MCF 10A (cell line): ENCODE data around the gene KIF21B. TPM values are rescaled to one million over a fixed set of nuclear protein-coding genes. Genes with fewer than 3 reads are reported as not detected.

Experiments
- BruUV-seq: library from RNA; stranded (reverse); fragments of 400-500 nt; replicated peaks from 2 replicates; lab custom pipeline; 2021; lab: Mats Ljungman, UMichigan
- CTCF ChIA-PET: fragments of 300-600 bp; sonication (Branson Sonifier 250); formaldehyde crosslinking; extraction: SDS; loops from one replicate; lab custom pipeline; 2021; ENCODE audit warnings: antibody characterized with exemption, inconsistent platforms; lab: Yijun Ruan, JAX
- POLR2A ChIA-PET: fragments of 300-600, 350-650 bp; sonication (Branson Sonifier 250); formaldehyde crosslinking; extraction: SDS; loops from one replicate; lab custom pipeline; 2020; ENCODE audit warnings: antibody characterized with exemption, inconsistent platforms; lab: Yijun Ruan, JAX
- DNase-seq: peaks from one replicate; pipeline ENCODE4 v3.0.0-alpha.2; 2018; ENCODE audit not compliant: unreplicated experiment
- H3K27ac Mint-ChIP-seq: one replicate; pipeline ENCODE4 v1.8.0; 2022; ENCODE audit warnings: mild to moderate bottlenecking, low read depth, mixed read lengths; ENCODE audit not compliant: unreplicated experiment
- H3K27me3 Mint-ChIP-seq: one replicate; pipeline ENCODE4 v1.8.0; 2022; ENCODE audit warnings: mixed read lengths; ENCODE audit not compliant: insufficient read depth, unreplicated experiment
- H3K36me3 Mint-ChIP-seq: one replicate; pipeline ENCODE4 v1.8.0; 2022; ENCODE audit warnings: mild to moderate bottlenecking, moderate library complexity, mixed read lengths; ENCODE audit not compliant: insufficient read depth, unreplicated experiment
- H3K4me1 Mint-ChIP-seq: one replicate; pipeline ENCODE4 v1.8.0; 2022; ENCODE audit warnings: mixed read lengths; ENCODE audit not compliant: insufficient read depth, unreplicated experiment
- H3K4me3 Mint-ChIP-seq: one replicate; pipeline ENCODE4 v1.8.0; 2022; ENCODE audit warnings: mild to moderate bottlenecking, moderate library complexity, mixed read lengths; ENCODE audit not compliant: unreplicated experiment
- H3K9me3 Mint-ChIP-seq: one replicate; pipeline ENCODE4 v1.8.0; 2022; ENCODE audit warnings: mixed read lengths; ENCODE audit not compliant: unreplicated experiment
- CTCF ChIP-seq: fragments of 200-600 bp; IDR thresholded peaks from one replicate; pipeline ENCODE4 v1.8.0; 2022; ENCODE audit warnings: antibody characterized with exemption, mild to moderate bottlenecking; ENCODE audit not compliant: unreplicated experiment
- intact Hi-C: fragments of 100-400 bp; cut with micrococcal nuclease; formaldehyde crosslinking; loops from 2 replicates; pipeline ENCODE4 v1.14.1; 2022
- total RNA-seq: library from RNA; stranded (reverse); gene quantifications from 2 replicates; pipeline ENCODE4 v1.2.3, GENCODE V29; 2022

The KIF21B gene
- total RNA-seq, 1 experiment from 2014 or later: 12.7 TPM

- H3K9me3 Mint-ChIP-seq: no peaks in the 10 kb centered on the region
- CTCF ChIA-PET: interaction anchor here (0.7 to 5.2 kb wide), 9 partner anchors 10 to 159 kb away, joined by 3 to 45 read pairs (median 4); no protein-coding TSS in a partner anchor
- POLR2A ChIA-PET: interaction anchor here (0.5 to 1.0 kb wide), 2 partner anchors 12 to 458 kb away, joined by 3 to 4 read pairs; no protein-coding TSS in a partner anchor
- H3K27me3 Mint-ChIP-seq: no peaks in the 10 kb centered on the region
- H3K27ac Mint-ChIP-seq: no peak overlapping the region
- intact Hi-C loops: loop anchor here (5.0 kb wide), 1 partner anchor 467 kb away; no protein-coding TSS in a partner anchor
- H3K36me3 Mint-ChIP-seq: no peaks in the 10 kb centered on the region
- no peak for TF ChIP-seq CTCF
- no TSS peak for BruUV-seq
- peaks cover 19% of the 10 kb centered on the region for H3K4me1 Mint-ChIP-seq
- DNase-seq: no peak
- peak overlapping the region; percentile 43 for H3K4me3 Mint-ChIP-seq
These were observed 558 bp upstream of the KIF21B start for GRCh38 chr1:201023920-201024624.

GRCh38 chr1:201022820-201023516, 546 bp downstream of the KIF21B start:
- peaks cover 26% of the 10 kb centered on the region for H3K4me1 Mint-ChIP-seq
- H3K9me3 Mint-ChIP-seq: no peaks in the 10 kb centered on the region
- POLR2A ChIA-PET: interaction anchor here (0.7 kb wide), 1 partner anchor 88 kb away, joined by 4 read pairs; no protein-coding TSS in a partner anchor
- no TSS peak for BruUV-seq
- H3K4me3 Mint-ChIP-seq: peak overlapping the region; percentile 43
- CTCF ChIA-PET: interaction anchor here (0.8 to 5.2 kb wide), 6 partner anchors 18 to 464 kb away, joined by 3 to 45 read pairs (median 6); no protein-coding TSS in a partner anchor
- no peaks in the 10 kb centered on the region for H3K27me3 Mint-ChIP-seq
- intact Hi-C loops: loop anchor here (5.0 kb wide), 1 partner anchor 466 kb away; no protein-coding TSS in a partner anchor
- H3K36me3 Mint-ChIP-seq: no peaks in the 10 kb centered on the region
- TF ChIP-seq CTCF: no peak
- H3K27ac Mint-ChIP-seq: no peak overlapping the region
- DNase-seq: no peak

- DNase-seq: no peak
- intact Hi-C loops: loop anchor here (5.0 kb wide), 1 partner anchor 465 kb away; no protein-coding TSS in a partner anchor
- Mint-ChIP-seq H3K36me3 (no peaks in the 10 kb centered on the region), H3K4me3 (peak overlapping the region; percentile 43), H3K27me3 (no peaks in the 10 kb centered on the region), H3K4me1 (peaks cover 26% of the 10 kb centered on the region), H3K9me3 (no peaks in the 10 kb centered on the region), H3K27ac (no peak overlapping the region)
- no TSS peak for BruUV-seq
- no peak for TF ChIP-seq CTCF
- CTCF ChIA-PET: interaction anchor here (0.7 to 5.2 kb wide), 8 partner anchors 8 to 463 kb away, joined by 3 to 45 read pairs (median 5); no protein-coding TSS in a partner anchor
- POLR2A ChIA-PET: interaction anchor here (0.7 to 0.8 kb wide), 2 partner anchors 88 to 328 kb away, joined by 3 to 4 read pairs; no protein-coding TSS in a partner anchor
These were observed 1.1 kb downstream of the KIF21B start for GRCh38 chr1:201022493-201022819.
